Mucosa of descending colon (tissue), 3 donors: ENCODE results near the gene MSGN1. TPM values are rescaled to one million over a fixed set of nuclear protein-coding genes. Genes with fewer than 3 reads are reported as not detected.

Experiments used
- ATAC-seq: fragments of 200-7000 bp; cut with Tn5 transposase; one replicate; pipeline ENCODE4 v1.9.1; 2020; ENCODE audit warnings: mild to moderate bottlenecking, moderate library complexity
- DNase-seq, 3 donors: peaks; one replicate each; pipeline ENCODE4 v3.0.0-alpha.2; 2020
- H3K36me3 ChIP-seq: fragments of 200-600 bp; one replicate; pipeline ENCODE4 v1.8.0; 2021; ENCODE audit warnings: low read depth, mild to moderate bottlenecking
- H3K4me1 ChIP-seq: fragments of 200-600 bp; one replicate; pipeline ENCODE4 v1.8.0; 2021; ENCODE audit warnings: low read depth, mild to moderate bottlenecking
- H3K4me3 ChIP-seq: fragments of 200-600 bp; one replicate; pipeline ENCODE4 v1.8.0; 2021; ENCODE audit warnings: mild to moderate bottlenecking
- H3K9me3 ChIP-seq: fragments of 200-600 bp; one replicate; pipeline ENCODE4 v1.8.0; 2021; ENCODE audit warnings: mild to moderate bottlenecking
- intact Hi-C, 2 donors: fragments of 100-400 bp; cut with DNase I in 1 of 2; cut with micrococcal nuclease in 1 of 2; formaldehyde crosslinking; loops; one replicate each; pipeline versions ENCODE4 v1.11.0 to v1.11.1; 2022; cut with DNase I, micrococcal nuclease
- total RNA-seq, 3 donors: library from RNA; stranded (reverse); fragmentation: NEBNext Ultra II Directional in 2 of 3; extraction: Animal tissue kit (Norgen Biotek cat#: 25700) in 2 of 3; gene quantifications; one replicate each; pipeline versions ENCODE4 v1.2.1 to v1.2.4, GENCODE V29; 2021 to 2023
- TF ChIP-seq, protein P1 (sequence below): fragments of 200-600 bp; IDR thresholded peaks from one replicate; pipeline ENCODE4 v1.8.0; 2022; ENCODE audit warnings: antibody characterized with exemption, mild to moderate bottlenecking
- donor health status: DM: no; HTN: no; CAD: no; lungs with moderate emphysema.
- donor health status: DM: no; HTN: no; CAD: no.
- donor health status: DM: no; HTN: yes; CAD: no.

MSGN1 gene
- total RNA-seq, 3 donors from 2014 or later = not detected

DNA sequence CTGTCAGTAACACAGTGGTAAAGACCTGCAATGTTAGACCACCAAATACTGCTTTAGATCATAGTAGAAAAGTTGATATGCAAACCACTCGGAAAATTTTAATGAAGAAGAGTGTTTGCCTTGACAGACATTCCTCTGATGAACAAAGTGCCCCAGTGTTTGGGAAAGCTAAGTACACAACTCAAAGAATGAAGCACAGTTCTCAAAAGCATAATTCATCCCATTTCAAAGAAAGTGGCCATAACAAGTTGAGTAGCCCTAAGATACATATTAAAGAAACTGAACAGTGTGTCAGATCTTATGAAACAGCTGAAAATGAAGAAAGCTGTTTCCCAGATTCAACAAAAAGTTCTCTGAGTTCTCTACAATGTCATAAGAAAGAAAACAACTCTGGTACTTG is 34.8 kb upstream of the MSGN1 start:
- no peaks in the 10 kb centered on the region for H3K9me3 ChIP-seq
- intact Hi-C loops = no loop called here
- TF ChIP-seq, protein P1, sequence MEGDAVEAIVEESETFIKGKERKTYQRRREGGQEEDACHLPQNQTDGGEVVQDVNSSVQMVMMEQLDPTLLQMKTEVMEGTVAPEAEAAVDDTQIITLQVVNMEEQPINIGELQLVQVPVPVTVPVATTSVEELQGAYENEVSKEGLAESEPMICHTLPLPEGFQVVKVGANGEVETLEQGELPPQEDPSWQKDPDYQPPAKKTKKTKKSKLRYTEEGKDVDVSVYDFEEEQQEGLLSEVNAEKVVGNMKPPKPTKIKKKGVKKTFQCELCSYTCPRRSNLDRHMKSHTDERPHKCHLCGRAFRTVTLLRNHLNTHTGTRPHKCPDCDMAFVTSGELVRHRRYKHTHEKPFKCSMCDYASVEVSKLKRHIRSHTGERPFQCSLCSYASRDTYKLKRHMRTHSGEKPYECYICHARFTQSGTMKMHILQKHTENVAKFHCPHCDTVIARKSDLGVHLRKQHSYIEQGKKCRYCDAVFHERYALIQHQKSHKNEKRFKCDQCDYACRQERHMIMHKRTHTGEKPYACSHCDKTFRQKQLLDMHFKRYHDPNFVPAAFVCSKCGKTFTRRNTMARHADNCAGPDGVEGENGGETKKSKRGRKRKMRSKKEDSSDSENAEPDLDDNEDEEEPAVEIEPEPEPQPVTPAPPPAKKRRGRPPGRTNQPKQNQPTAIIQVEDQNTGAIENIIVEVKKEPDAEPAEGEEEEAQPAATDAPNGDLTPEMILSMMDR = no peak
- no peaks in the 10 kb centered on the region for H3K4me1 ChIP-seq
- no peaks in the 10 kb centered on the region for H3K36me3 ChIP-seq
- DNase-seq = no peak
- H3K4me3 ChIP-seq = no peak overlapping the region
- ATAC-seq = no peak

GRCh38 chr2:17786727-17787126 is 29.5 kb upstream of the MSGN1 start:
- ATAC-seq (no peak), DNase-seq (no peak)
- Histone ChIP-seq H3K4me1 (no peaks in the 10 kb centered on the region), H3K4me3 (no peak overlapping the region), H3K9me3 (no peaks in the 10 kb centered on the region), H3K36me3 (no peaks in the 10 kb centered on the region)
- TF ChIP-seq, protein P1 = no peak
- intact Hi-C loops = no loop called here

- TF ChIP-seq, protein P1 = no peak
- ATAC-seq (no peak), DNase-seq (no peak)
- intact Hi-C loops = no loop called here
- Histone ChIP-seq H3K4me1 (no peaks in the 10 kb centered on the region), H3K4me3 (no peak overlapping the region), H3K36me3 (no peaks in the 10 kb centered on the region), H3K9me3 (no peaks in the 10 kb centered on the region)
Observed at GRCh38 chr2:17788773-17789172, 27.5 kb upstream of the MSGN1 start.

DNA sequence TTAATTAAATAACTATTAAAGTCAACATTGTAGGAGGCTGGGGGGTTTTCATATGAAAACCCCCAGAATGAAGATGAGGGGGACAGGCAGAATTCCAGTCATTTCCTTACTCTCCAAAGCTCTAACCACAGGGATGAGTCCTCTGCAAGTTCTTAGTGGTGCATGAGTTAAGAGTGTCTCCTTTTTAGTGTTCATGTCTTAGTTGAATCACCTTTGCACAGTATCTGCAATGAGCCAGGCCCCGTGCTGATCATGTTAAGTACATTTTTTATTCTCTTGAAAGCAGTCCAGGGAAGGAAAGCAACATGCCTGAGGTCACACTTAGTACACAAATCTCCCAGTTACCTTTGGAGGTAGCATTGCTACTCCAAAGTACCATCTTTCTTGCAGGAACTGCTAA is 25.7 kb upstream of the MSGN1 start:
- Histone ChIP-seq H3K36me3 (no peaks in the 10 kb centered on the region), H3K4me1 (no peaks in the 10 kb centered on the region), H3K9me3 (no peaks in the 10 kb centered on the region), H3K4me3 (no peak overlapping the region)
- intact Hi-C loops = no loop called here
- DNase-seq = no peak
- no peak for ATAC-seq
- TF ChIP-seq, protein P1 = no peak

GRCh38 chr2:17791121-17791816 is 25.0 kb upstream of the MSGN1 start:
- ATAC-seq (no peak), DNase-seq (no peak)
- no peaks in the 10 kb centered on the region for H3K4me1 ChIP-seq
- no peak overlapping the region for H3K4me3 ChIP-seq
- H3K9me3 ChIP-seq = no peaks in the 10 kb centered on the region
- H3K36me3 ChIP-seq = no peaks in the 10 kb centered on the region
- TF ChIP-seq, protein P1 = no peak
- intact Hi-C loops = no loop called here

DNA sequence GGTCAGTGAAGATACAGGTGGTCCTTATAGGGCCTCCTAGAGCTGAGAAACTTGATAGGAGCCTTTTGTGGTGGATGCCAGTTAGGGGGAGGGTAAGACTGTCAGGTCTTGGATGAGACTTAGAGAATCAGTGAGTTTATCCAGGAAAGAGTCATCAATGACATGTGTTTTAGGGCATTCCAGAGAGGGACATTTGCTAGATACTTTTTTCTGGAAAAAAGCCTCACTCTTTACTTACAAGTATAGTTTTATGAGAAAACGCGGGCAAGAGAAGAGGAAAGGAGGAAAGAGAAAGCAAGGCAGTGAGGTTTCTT is 24.5 kb upstream of the MSGN1 start:
- intact Hi-C loops = no loop called here
- Histone ChIP-seq H3K9me3 (no peaks in the 10 kb centered on the region), H3K4me3 (no peak overlapping the region), H3K4me1 (no peaks in the 10 kb centered on the region), H3K36me3 (no peaks in the 10 kb centered on the region)
- DNase-seq = no peak
- TF ChIP-seq, protein P1 = no peak
- no peak for ATAC-seq
